Left lung (tissue), 10 donors: ENCODE results near the gene PPP2R2C. TPM values are rescaled to one million over a fixed set of nuclear protein-coding genes. Genes with fewer than 3 reads are reported as not detected.
A peak's percentile ranks its signal among the peaks of the same experiment; 100 is the strongest.

Experiments
- ATAC-seq: fragments of 200-7000 bp; cut with Tn5 transposase; one replicate; pipeline ENCODE4 v1.9.1; 2020; ENCODE audit warnings: moderate library complexity
- DNase-seq, 4 donors: peaks; one replicate each; pipeline ENCODE4 v3.0.0-alpha.2; 2013 to 2020
- H3K27ac ChIP-seq, 2 donors: fragments of 200-600 bp; sonication (generic) in 1 of 2; one replicate each; pipeline versions ENCODE4 v1.5.0 to v1.8.0; 2020 to 2021
- H3K27me3 ChIP-seq, 2 donors: fragments of 200-600 bp; sonication (generic) in 1 of 2; one replicate each; pipeline versions ENCODE4 v1.5.0 to v1.8.0; 2020 to 2021
- H3K36me3 ChIP-seq, 2 donors: fragments of 200-600 bp; sonication (generic) in 1 of 2; one replicate each; pipeline versions ENCODE4 v1.5.0 to v1.8.0; 2020 to 2021
- H3K4me1 ChIP-seq, 2 donors: fragments of 200-600 bp; one replicate each; pipeline ENCODE4 v1.8.0; 2021
- H3K4me3 ChIP-seq, 2 donors: fragments of 200-600 bp; sonication (generic) in 1 of 2; one replicate each; pipeline versions ENCODE4 v1.5.0 to v1.8.0; 2020 to 2021; ENCODE audit warnings: mild to moderate bottlenecking in 1 of 2
- H3K9me3 ChIP-seq, 2 donors: fragments of 200-600 bp; sonication (generic) in 1 of 2; one replicate each; pipeline versions ENCODE4 v1.5.0 to v1.8.0; 2020 to 2021
- intact Hi-C, 2 donors: fragments of 100-400 bp; cut with DNase I; formaldehyde crosslinking; loops; one replicate each; pipeline versions ENCODE4 v1.11.2 to v1.14.2; 2022
- polyA plus RNA-seq, 6 donors: library from polyadenylated mRNA; unstranded; fragments of 120-200 nt; gene quantifications; one replicate each; pipeline ENCODE4 v1.2.1, GENCODE V29; 2013; ENCODE audit not compliant: insufficient read length in 6 of 6
- total RNA-seq, 2 donors: library from RNA; stranded (reverse); fragmentation: NEBNext Ultra II Directional; extraction: Animal tissue kit (Norgen Biotek cat#: 25700); gene quantifications; one replicate each; pipeline ENCODE4 v1.2.1, GENCODE V29; 2021
- TF ChIP-seq, protein P1 (sequence below), 2 donors: fragments of 200-600 bp; sonication (generic) in 1 of 2; IDR thresholded peaks; one replicate each; pipeline versions ENCODE4 v1.5.0 to v1.8.0; 2021; ENCODE audit warnings: antibody characterized with exemption in 2 of 2
- donor health status: DM: no; HTN: yes; CAD: no.
- donor health status: DM: no; HTN: no; CAD: no.

The PPP2R2C gene
- total and polyA plus RNA-seq, 8 donors = 0.29 to 0.50 (median 0.43) TPM; not detected in 1

- ATAC-seq = no peak
- intact Hi-C loops = no loop called here
- TF ChIP-seq, protein P1, sequence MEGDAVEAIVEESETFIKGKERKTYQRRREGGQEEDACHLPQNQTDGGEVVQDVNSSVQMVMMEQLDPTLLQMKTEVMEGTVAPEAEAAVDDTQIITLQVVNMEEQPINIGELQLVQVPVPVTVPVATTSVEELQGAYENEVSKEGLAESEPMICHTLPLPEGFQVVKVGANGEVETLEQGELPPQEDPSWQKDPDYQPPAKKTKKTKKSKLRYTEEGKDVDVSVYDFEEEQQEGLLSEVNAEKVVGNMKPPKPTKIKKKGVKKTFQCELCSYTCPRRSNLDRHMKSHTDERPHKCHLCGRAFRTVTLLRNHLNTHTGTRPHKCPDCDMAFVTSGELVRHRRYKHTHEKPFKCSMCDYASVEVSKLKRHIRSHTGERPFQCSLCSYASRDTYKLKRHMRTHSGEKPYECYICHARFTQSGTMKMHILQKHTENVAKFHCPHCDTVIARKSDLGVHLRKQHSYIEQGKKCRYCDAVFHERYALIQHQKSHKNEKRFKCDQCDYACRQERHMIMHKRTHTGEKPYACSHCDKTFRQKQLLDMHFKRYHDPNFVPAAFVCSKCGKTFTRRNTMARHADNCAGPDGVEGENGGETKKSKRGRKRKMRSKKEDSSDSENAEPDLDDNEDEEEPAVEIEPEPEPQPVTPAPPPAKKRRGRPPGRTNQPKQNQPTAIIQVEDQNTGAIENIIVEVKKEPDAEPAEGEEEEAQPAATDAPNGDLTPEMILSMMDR (IDR thresholded peaks at IDR 0.05) = no peak
Measured at GRCh38 chr4:6409381-6409780, 63.0 kb downstream of the PPP2R2C start.

GRCh38 chr4:6408263-6408662, 64.2 kb downstream of the PPP2R2C start:
- DNase-seq (no peak), ATAC-seq (no peak)
- TF ChIP-seq, protein P1 (IDR thresholded peaks at IDR 0.05) = no peak
- Histone ChIP-seq H3K27me3 (peaks cover 4 to 38% of the 10 kb centered on the region in 2 donors), H3K4me1 (no peaks in the 10 kb centered on the region), H3K27ac (no peak overlapping the region), H3K4me3 (no peak overlapping the region), H3K9me3 (no peaks in the 10 kb centered on the region), H3K36me3 (no peaks in the 10 kb centered on the region)
- intact Hi-C loops = no loop called here

More at GRCh38 chr4:6409381-6409780, 63.0 kb downstream of the PPP2R2C start:
- no peaks in the 10 kb centered on the region for H3K36me3 ChIP-seq
- no peak overlapping the region for H3K4me3 ChIP-seq
- DNase-seq = peak in 1 of 4 donors; percentile 43
- no peaks in the 10 kb centered on the region for H3K9me3 ChIP-seq
- H3K27ac ChIP-seq = no peak overlapping the region
- H3K27me3 ChIP-seq = peaks cover 2 to 30% of the 10 kb centered on the region in 2 donors
- H3K4me1 ChIP-seq = no peaks in the 10 kb centered on the region

DNA sequence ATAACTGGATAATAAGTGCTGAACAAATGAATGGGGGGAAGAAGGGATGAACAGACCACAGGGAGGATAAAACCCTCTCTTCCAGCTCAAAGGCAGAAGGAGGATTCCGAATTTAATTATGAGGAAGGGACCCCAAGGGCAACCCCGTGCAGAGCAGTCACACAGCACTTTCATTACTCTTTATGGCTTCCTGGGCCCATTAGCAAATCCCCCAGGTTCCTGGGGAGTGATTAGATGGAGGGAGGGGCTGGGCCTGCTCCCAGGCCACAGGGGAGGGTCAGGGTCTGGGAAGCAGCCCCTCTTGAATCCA, 67.1 kb downstream of the PPP2R2C start:
- Histone ChIP-seq H3K27me3 (peaks cover 10 to 63% of the 10 kb centered on the region in 2 donors), H3K27ac (no peak overlapping the region), H3K4me3 (no peak overlapping the region), H3K9me3 (no peaks in the 10 kb centered on the region), H3K4me1 (no peaks in the 10 kb centered on the region), H3K36me3 (no peaks in the 10 kb centered on the region)
- intact Hi-C loops = no loop called here
- ATAC-seq (no peak), DNase-seq (no peak)
- TF ChIP-seq, protein P1 (IDR thresholded peaks at IDR 0.05) = no peak

DNA sequence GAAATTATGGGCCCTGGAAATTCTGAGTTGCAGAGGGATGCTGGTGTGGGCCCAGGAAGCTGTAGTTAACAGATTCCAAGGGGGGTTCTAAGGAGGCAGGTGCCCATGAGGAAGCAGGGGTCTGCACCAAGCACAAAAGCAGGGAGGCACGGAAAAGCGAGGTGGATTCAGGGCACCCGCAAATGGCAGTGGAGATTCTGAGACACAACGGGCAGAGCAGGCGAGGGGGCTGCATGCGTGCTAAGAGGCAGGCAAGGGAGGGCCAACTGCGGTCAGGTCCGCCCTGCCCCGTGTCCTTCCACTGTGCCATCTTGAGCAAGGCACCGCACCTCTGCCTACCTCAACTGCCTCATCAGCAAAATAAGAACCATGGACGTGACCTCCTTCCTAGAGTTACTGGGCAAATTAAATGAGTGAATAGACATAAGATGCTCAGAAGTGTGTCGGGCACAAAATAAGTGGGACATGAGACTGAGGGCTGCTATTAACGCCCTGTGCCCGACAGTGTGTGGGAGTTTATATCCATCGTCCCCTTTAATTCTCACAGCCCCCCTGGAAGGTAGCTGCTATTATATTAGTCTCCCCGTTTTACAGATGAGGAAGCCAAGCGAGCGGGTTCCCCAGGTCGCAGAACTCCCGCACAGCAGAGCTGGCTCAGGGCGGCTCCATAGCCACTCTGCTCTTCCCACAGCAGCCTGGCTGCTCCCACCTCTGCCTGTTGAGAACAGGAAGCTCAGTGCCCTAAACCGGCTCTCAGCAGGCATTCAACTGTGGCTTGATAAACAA, 67.6 kb downstream of the PPP2R2C start:
- ATAC-seq (no peak), DNase-seq (peak in 1 of 4 donors; percentile 59)
- Histone ChIP-seq H3K9me3 (no peaks in the 10 kb centered on the region), H3K27ac (no peak overlapping the region), H3K27me3 (peaks cover 10 to 64% of the 10 kb centered on the region in 2 donors), H3K4me1 (no peaks in the 10 kb centered on the region), H3K36me3 (no peaks in the 10 kb centered on the region), H3K4me3 (no peak overlapping the region)
- TF ChIP-seq, protein P1 (IDR thresholded peaks at IDR 0.05) = no peak
- intact Hi-C loops = no loop called here

DNA sequence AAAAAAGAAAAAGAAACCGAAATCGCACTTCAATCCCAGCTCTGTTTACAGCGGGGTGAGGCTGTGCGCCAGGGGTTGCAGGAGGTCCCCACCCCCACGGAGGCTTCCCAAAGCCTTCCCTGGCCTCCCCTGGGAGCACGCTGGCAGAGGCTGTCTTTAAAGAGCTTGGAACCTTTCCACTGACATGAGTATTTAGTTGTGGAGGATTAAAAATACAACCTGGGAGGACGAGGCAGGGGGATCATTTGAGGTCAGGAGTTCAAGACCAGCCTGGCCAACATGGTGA, 69.1 kb downstream of the PPP2R2C start:
- Histone ChIP-seq H3K36me3 (no peaks in the 10 kb centered on the region), H3K27me3 (peaks cover 10 to 71% of the 10 kb centered on the region in 2 donors), H3K4me3 (no peak overlapping the region), H3K4me1 (no peaks in the 10 kb centered on the region), H3K27ac (no peak overlapping the region), H3K9me3 (no peaks in the 10 kb centered on the region)
- TF ChIP-seq, protein P1 (IDR thresholded peaks at IDR 0.05) = no peak
- DNase-seq = peak in 1 of 4 donors; percentile 39
- no peak for ATAC-seq
- intact Hi-C loops = no loop called here
